Sigmoid colon (tissue), 7 donors: ENCODE results near the gene NCAM2. TPM values are rescaled to one million over a fixed set of nuclear protein-coding genes. Genes with fewer than 3 reads are reported as not detected.

ENCODE experiments used
- DNase-seq: peaks from one replicate; pipeline ENCODE4 v3.0.0-alpha.2; 2019
- H3K27ac ChIP-seq, 4 donors: fragments of 200-600 bp; sonication (generic); one replicate each; pipeline ENCODE4 v1.5.1; 2016 to 2019; ENCODE audit warnings: mild to moderate bottlenecking in 1 of 4
- H3K27me3 ChIP-seq, 3 donors: fragments of 200-600 bp; sonication (generic); one replicate each; pipeline ENCODE4 v1.5.1; 2019; ENCODE audit warnings: mild to moderate bottlenecking in 1 of 3
- H3K36me3 ChIP-seq, 4 donors: fragments of 200-600 bp; sonication (generic); one replicate each; pipeline ENCODE4 v1.5.1; 2016 to 2019
- H3K4me1 ChIP-seq, 4 donors: fragments of 200-600 bp; sonication (generic); one replicate each; pipeline ENCODE4 v1.5.1; 2017 to 2019
- H3K4me3 ChIP-seq, 4 donors: fragments of 200-600 bp; sonication (generic); one replicate each; pipeline ENCODE4 v1.5.1; 2017 to 2019; ENCODE audit warnings: mild to moderate bottlenecking in 2 of 4, moderate library complexity in 1 of 4
- H3K9me3 ChIP-seq, 4 donors: fragments of 200-600 bp in 3 of 4; sonication (generic) in 3 of 4; one replicate each; pipeline versions ENCODE4 v1.5.1 to v1.6.1; 2013 to 2019
- CTCF ChIP-seq, 4 experiments: fragments of 450-650 bp in 3 of 4; fragments of 200-600 bp in 1 of 4; IDR thresholded peaks; one replicate each; pipeline ENCODE4 v1.5.1; 2016 to 2019; ENCODE audit warnings: antibody characterized with exemption in 4 of 4, mild to moderate bottlenecking in 3 of 4, moderate library complexity in 2 of 4
- EP300 ChIP-seq, 4 donors: sonication (generic); formaldehyde crosslinking; IDR thresholded peaks; one replicate each; pipeline ENCODE4 v1.6.1; 2017; ENCODE audit warnings: antibody characterized with exemption in 4 of 4
- POLR2A ChIP-seq, 2 donors: fragments of 450-650 bp; IDR thresholded peaks; one replicate each; pipeline ENCODE4 v1.6.1; 2016; ENCODE audit warnings: antibody characterized with exemption in 2 of 2, mild to moderate bottlenecking in 2 of 2, moderate library complexity in 2 of 2
- POLR2AphosphoS5 ChIP-seq, 4 donors: sonication (generic); formaldehyde crosslinking; IDR thresholded peaks; one replicate each; pipeline ENCODE4 v1.6.1; 2017; ENCODE audit warnings: antibody characterized with exemption in 4 of 4
- WGBS, 2 donors: extraction: QIAGEN DNeasy Blood & Tissue Kit; methylation state at CpG; one replicate each; pipeline ENCODE4 v1.1.7; 2013; 5-methylcytosine and 5-hydroxymethylcytosine counted together
- intact Hi-C: fragments of 100-400 bp; cut with DNase I; formaldehyde crosslinking; loops from one replicate; pipeline ENCODE4 v1.15.1; 2023
- polyA plus RNA-seq, 3 donors: library from polyadenylated mRNA; stranded (reverse); fragments of 200-250 nt; gene quantifications; one replicate each; pipeline ENCODE4 v1.2.3, GENCODE V29; 2013
- total RNA-seq, 4 donors: library from RNA; depleted of rRNA; stranded (reverse); fragments of >200 nt; gene quantifications; one replicate each; pipeline ENCODE4 v1.1.0, GENCODE V29; 2016
- donor health status: healthy with polysubstance abuse.
- donor health status: Bipolar disorder and iron deficiency.
- donor health status: healthy.

The NCAM2 gene
- total and polyA plus RNA-seq, 7 donors = under 0.01 to 17.1 (median 6.7) TPM; not detected in 1

GRCh38 chr21:21018821-21019220 lies 20.6 kb downstream of the NCAM2 start:
- Histone ChIP-seq H3K27me3 (no peaks in the 10 kb centered on the region), H3K27ac (no peak overlapping the region), H3K4me1 (peaks cover 0 to 15% (median 7%) of the 10 kb centered on the region in 4 donors), H3K9me3 (no peaks in the 10 kb centered on the region), H3K4me3 (no peak overlapping the region), H3K36me3 (no peaks in the 10 kb centered on the region)
- intact Hi-C loops = no loop called here
- TF ChIP-seq EP300 (IDR thresholded peaks at IDR 0.05) (no peak), POLR2A (IDR thresholded peaks at IDR 0.05) (no peak), CTCF (IDR thresholded peaks at IDR 0.05) (no peak), POLR2AphosphoS5 (IDR thresholded peaks at IDR 0.05) (no peak)
- 17 to 43% methylated on average over 1 of the region's 1 CpG for WGBS, 2 donors
- DNase-seq = no peak

- intact Hi-C loops = no loop called here
- Histone ChIP-seq H3K9me3 (no peaks in the 10 kb centered on the region), H3K36me3 (no peaks in the 10 kb centered on the region), H3K27ac (no peak overlapping the region), H3K4me3 (no peak overlapping the region), H3K27me3 (no peaks in the 10 kb centered on the region), H3K4me1 (peaks cover 0 to 15% (median 7%) of the 10 kb centered on the region in 4 donors)
- no peak for DNase-seq
- 82 to 84% methylated on average over 4 of the region's 4 CpGs for WGBS, 2 donors
- TF ChIP-seq EP300 (IDR thresholded peaks at IDR 0.05) = no peak
- TF ChIP-seq POLR2AphosphoS5 (IDR thresholded peaks at IDR 0.05) = no peak
These were observed 21.5 kb downstream of the NCAM2 start for GRCh38 chr21:21019681-21020080.

GRCh38 chr21:21025742-21026141 lies 27.5 kb downstream of the NCAM2 start:
- Histone ChIP-seq H3K9me3 (no peaks in the 10 kb centered on the region), H3K27ac (no peak overlapping the region), H3K4me3 (no peak overlapping the region), H3K27me3 (no peaks in the 10 kb centered on the region), H3K36me3 (no peaks in the 10 kb centered on the region), H3K4me1 (no peaks in the 10 kb centered on the region)
- no peak for DNase-seq
- intact Hi-C loops = no loop called here
- TF ChIP-seq POLR2A (IDR thresholded peaks at IDR 0.05) (no peak), EP300 (IDR thresholded peaks at IDR 0.05) (no peak), POLR2AphosphoS5 (IDR thresholded peaks at IDR 0.05) (no peak), CTCF (IDR thresholded peaks at IDR 0.05) (no peak)
- WGBS, 2 donors = 86 to 91% methylated on average over 2 of the region's 2 CpGs

GRCh38 chr21:21028275-21028820 lies 30.1 kb downstream of the NCAM2 start:
- no peaks in the 10 kb centered on the region for H3K36me3 ChIP-seq
- intact Hi-C loops = no loop called here
- WGBS, 2 donors = 59 to 68% methylated on average over 5 of the region's 5 CpGs
- TF ChIP-seq EP300 (IDR thresholded peaks at IDR 0.05) (no peak), POLR2AphosphoS5 (IDR thresholded peaks at IDR 0.05) (no peak), CTCF (IDR thresholded peaks at IDR 0.05) (no peak), POLR2A (IDR thresholded peaks at IDR 0.05) (no peak)
- DNase-seq = no peak
- no peak overlapping the region for H3K27ac ChIP-seq
- no peaks in the 10 kb centered on the region for H3K4me1 ChIP-seq
- no peaks in the 10 kb centered on the region for H3K27me3 ChIP-seq
- no peak overlapping the region for H3K4me3 ChIP-seq
- H3K9me3 ChIP-seq = no peaks in the 10 kb centered on the region

- Histone ChIP-seq H3K27me3 (no peaks in the 10 kb centered on the region), H3K36me3 (no peaks in the 10 kb centered on the region), H3K27ac (no peak overlapping the region), H3K4me3 (no peak overlapping the region), H3K4me1 (no peaks in the 10 kb centered on the region), H3K9me3 (no peaks in the 10 kb centered on the region)
- intact Hi-C loops = no loop called here
- 42 to 46% methylated on average over 2 of the region's 2 CpGs for WGBS, 2 donors
- no peak for TF ChIP-seq POLR2AphosphoS5 (IDR thresholded peaks at IDR 0.05)
- no peak for TF ChIP-seq EP300 (IDR thresholded peaks at IDR 0.05)
- no peak for TF ChIP-seq POLR2A (IDR thresholded peaks at IDR 0.05)
- TF ChIP-seq CTCF (IDR thresholded peaks at IDR 0.05) = no peak
- DNase-seq = no peak
These were observed 31.0 kb downstream of the NCAM2 start for GRCh38 chr21:21029164-21029563.
